AG04450 (cell line): ENCODE measurements around the gene HCRT. TPM values are rescaled to one million over a fixed set of nuclear protein-coding genes. Genes with fewer than 3 reads are reported as not detected.
A peak's percentile ranks its signal among the peaks of the same experiment; 100 is the strongest.
"Not testable (repeated sequence)": the region's sequence is repeated elsewhere in the genome, so short reads cannot be mapped to it uniquely, and the experiment has no call there.

Experiments used
- CTCF ChIA-PET: fragments of 300-600, 350-600 bp; formaldehyde crosslinking; extraction: SDS; loops from one replicate; lab custom pipeline; 2022; ENCODE audit warnings: antibody characterized with exemption, inconsistent platforms; lab: Charles Lee
- POLR2A ChIA-PET: fragments of 350-600 bp; formaldehyde crosslinking; extraction: SDS; loops from one replicate; lab custom pipeline; 2021; ENCODE audit warnings: antibody characterized with exemption, inconsistent platforms; lab: Yijun Ruan, JAX
- DNase-seq: peaks from one replicate; pipeline ENCODE4 v3.0.0-alpha.2; 2011; ENCODE audit warnings: low read depth, low spot score
- H3K27ac ChIP-seq: one replicate; pipeline ENCODE4 v1.5.1; 2012; ENCODE audit warnings: low read depth, low read length, control low read depth
- H3K27me3 ChIP-seq: one replicate; pipeline ENCODE4 v1.6.0; 2012; ENCODE audit warnings: low read length; ENCODE audit not compliant: control insufficient read depth, insufficient read depth
- H3K4me3 ChIP-seq: 2 replicates; pipeline ENCODE4 v1.5.1; 2011; ENCODE audit warnings: mild to moderate bottlenecking, low read depth, low read length, control low read depth
- H3K9me3 ChIP-seq: 2 replicates; pipeline ENCODE4 v1.5.1; 2012; ENCODE audit warnings: low read length; ENCODE audit not compliant: control insufficient read depth, insufficient read depth
- polyA plus RNA-seq: library from polyadenylated mRNA; depleted of rRNA; stranded (reverse); fragments of >200 nt; gene quantifications from 2 replicates; pipeline ENCODE4 v1.2.3, GENCODE V29; 2011
- TF ChIP-seq, protein P1 (sequence below): IDR thresholded peaks from 2 replicates; pipeline ENCODE4 v1.5.1; 2011; ENCODE audit warnings: low read depth, low read length, control low read depth, inconsistent platforms

HCRT gene
- polyA plus RNA-seq, 1 experiment = not detected

DNA sequence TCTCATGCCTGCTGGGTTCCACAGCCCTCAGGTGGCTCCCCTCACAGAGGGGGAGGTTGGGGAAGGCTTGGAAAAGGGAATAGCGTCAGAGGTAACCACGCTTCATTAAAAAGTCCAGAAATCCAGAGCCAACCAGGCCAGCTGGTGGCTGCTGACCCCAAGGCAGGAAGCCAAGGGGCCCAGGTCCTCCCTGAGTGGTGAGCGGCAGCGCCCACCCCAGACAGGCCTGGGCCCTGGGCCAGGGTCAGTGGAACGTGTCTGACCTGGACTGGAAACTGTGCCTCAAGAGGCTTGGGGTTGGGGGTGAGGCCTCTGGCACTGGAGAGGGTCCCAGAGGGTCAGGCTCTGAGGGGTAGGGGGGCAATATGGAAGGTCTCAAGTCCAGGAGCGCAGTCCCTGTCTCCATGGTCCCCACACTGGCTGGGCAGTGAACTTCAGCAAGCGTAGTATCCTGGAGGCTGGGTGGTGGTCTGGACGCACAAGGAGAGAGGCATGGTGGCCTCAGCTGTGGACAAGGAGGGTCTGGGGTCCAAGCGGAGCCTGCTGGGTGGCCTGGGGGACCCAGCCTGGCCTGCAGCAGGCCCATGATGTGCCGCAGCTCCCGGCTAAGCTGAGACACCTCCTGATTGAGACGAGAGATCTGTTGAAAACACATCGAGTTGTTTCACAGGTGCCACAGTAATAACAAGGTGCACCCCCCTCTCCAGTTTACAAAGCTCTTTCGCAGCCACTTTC, 25.3 kb downstream of the HCRT start:
- ChIA-PET POLR2A (interaction anchor here (0.5 kb wide), 1 partner anchor 28 kb away, joined by 6 read pairs; no protein-coding TSS in a partner anchor), CTCF (no interaction called here)
- peaks cover 2% of the 10 kb centered on the region for H3K27me3 ChIP-seq
- no peak for DNase-seq
- TF ChIP-seq, protein P1, sequence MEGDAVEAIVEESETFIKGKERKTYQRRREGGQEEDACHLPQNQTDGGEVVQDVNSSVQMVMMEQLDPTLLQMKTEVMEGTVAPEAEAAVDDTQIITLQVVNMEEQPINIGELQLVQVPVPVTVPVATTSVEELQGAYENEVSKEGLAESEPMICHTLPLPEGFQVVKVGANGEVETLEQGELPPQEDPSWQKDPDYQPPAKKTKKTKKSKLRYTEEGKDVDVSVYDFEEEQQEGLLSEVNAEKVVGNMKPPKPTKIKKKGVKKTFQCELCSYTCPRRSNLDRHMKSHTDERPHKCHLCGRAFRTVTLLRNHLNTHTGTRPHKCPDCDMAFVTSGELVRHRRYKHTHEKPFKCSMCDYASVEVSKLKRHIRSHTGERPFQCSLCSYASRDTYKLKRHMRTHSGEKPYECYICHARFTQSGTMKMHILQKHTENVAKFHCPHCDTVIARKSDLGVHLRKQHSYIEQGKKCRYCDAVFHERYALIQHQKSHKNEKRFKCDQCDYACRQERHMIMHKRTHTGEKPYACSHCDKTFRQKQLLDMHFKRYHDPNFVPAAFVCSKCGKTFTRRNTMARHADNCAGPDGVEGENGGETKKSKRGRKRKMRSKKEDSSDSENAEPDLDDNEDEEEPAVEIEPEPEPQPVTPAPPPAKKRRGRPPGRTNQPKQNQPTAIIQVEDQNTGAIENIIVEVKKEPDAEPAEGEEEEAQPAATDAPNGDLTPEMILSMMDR = no peak
- H3K9me3 ChIP-seq = no peaks in the 10 kb centered on the region; the same call in 1 of the 2 replicates
- no peak overlapping the region for H3K4me3 ChIP-seq
- no peak overlapping the region for H3K27ac ChIP-seq

DNA sequence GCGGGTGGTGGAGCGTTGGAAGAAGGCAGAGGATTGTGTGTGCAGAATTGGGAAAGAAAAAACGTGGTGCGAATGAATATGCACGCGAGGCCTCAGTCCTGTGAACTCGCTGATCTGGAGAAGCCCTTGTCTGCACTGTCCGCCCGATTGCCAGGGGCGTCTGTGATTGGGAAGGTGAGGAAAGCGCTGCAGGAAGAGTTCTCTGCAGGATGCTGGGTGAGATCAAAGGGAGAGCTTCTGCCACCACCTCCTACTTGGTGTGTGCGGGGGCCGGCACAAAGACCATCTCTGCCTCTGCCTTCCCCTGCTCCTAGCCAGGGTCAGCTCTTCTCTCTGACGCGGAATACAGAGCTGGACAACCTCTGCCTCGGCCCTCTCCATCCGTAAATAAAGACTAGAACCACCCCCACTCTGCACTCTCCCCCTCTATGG, 29.6 kb downstream of the HCRT start:
- Histone ChIP-seq H3K4me3 (peak overlapping the region; percentile 56), H3K27me3 (peaks cover 2% of the 10 kb centered on the region), H3K27ac (no peak overlapping the region), H3K9me3 (no peaks in the 10 kb centered on the region; the same call in 1 of the 2 replicates)
- TF ChIP-seq, protein P1 = no peak
- no peak for DNase-seq
- ChIA-PET POLR2A (no interaction called here), CTCF (interaction anchor here (0.6 to 0.7 kb wide), 2 partner anchors 27 to 83 kb away, joined by 3 to 4 read pairs; no protein-coding TSS in a partner anchor)

DNA sequence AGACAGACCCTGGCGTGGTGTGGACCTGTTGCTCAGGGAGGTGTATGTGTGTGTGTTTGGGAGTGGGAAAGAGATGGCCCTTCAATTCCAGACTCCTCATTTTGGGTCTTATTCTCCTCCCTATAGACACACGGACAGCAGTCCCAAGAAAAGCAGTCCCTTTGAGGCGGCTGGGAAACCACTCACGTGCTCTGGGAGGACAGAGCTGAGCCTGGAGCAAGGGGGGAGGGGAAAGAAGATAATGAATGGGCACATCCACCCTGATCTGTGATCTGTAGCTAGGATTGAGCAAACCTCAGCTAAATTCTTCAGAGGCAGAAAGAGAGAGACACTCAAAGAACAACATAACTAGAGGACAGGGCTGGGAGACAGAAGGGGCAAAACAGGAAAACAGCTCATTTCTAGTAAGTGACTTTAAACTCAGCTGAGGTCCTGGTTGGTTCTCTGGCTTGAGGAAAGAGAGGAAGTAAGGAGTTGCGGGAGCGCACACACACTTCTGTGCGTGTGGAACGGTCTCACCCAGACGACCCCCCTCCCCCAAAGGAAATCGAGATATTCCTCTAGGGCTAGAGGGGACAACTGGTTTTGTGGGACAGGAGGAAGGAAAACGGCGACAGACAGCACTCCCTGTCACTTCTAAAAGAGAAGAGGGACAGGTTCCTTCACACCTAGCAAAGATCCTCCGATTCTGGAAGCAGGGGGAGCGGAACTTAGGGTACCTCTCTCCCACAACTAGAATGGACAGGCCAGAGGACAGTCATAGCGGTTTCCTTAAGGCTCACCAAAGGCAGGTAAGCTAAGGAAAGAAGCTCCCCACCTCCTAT, 31.1 kb downstream of the HCRT start:
- ChIA-PET POLR2A (interaction anchor here (0.6 to 1.6 kb wide), 3 partner anchors 12 to 151 kb away, joined by 3 to 9 read pairs (median 4); no protein-coding TSS in a partner anchor), CTCF (interaction anchor here (1.1 kb wide), 1 partner anchor 11 kb away, joined by 5 read pairs; no protein-coding TSS in a partner anchor)
- TF ChIP-seq, protein P1 = no peak
- Histone ChIP-seq H3K27me3 (no peaks in the 10 kb centered on the region), H3K4me3 (peak overlapping the region; percentile 99), H3K9me3 (no peaks in the 10 kb centered on the region; the same call in 1 of the 2 replicates), H3K27ac (peak overlapping the region; percentile 57)
- DNase-seq = no peak

DNA sequence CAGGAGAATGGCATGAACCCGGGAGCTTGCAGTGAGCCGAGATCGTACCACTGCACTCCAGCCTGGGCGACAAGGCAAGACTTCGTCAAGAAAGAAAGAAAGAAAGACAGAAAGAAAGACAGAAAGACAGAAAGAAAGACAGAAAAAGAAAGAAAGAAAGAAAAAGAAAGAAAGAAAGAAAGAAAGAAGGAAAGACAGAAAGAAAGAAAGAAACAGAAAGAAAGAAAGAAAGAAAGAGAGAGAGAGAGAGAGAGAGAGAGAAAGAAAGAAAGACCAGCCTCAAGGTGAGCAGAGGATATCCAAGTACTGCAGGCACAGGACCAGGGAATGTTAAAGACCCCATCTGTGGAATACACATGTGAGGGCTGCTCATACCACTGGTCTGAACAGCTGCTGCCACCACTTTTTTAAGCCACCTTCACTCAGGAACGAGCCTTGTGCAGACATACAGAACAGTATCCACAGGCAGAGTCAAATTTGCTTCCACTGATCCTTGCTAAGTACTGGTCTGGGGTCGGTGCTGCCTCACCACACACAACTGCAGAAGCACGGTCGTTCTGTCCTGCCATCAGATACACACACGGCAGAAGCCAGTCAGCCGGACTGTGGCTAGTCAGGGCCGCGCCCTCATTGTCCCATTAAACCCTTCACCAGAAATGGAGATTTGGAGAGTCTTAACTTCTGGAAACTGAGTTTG, 38.2 kb downstream of the HCRT start:
- POLR2A ChIA-PET = interaction anchor here (0.7 kb wide), 2 partner anchors 123 to 135 kb away, joined by 5 to 6 read pairs; no protein-coding TSS in a partner anchor
- no peak overlapping the region for H3K27ac ChIP-seq
- no peaks in the 10 kb centered on the region for H3K27me3 ChIP-seq
- H3K4me3 ChIP-seq = no peak overlapping the region
- no peak for DNase-seq
- CTCF ChIA-PET = no interaction called here
- TF ChIP-seq, protein P1 = no peak
- no peaks in the 10 kb centered on the region for H3K9me3 ChIP-seq

DNA sequence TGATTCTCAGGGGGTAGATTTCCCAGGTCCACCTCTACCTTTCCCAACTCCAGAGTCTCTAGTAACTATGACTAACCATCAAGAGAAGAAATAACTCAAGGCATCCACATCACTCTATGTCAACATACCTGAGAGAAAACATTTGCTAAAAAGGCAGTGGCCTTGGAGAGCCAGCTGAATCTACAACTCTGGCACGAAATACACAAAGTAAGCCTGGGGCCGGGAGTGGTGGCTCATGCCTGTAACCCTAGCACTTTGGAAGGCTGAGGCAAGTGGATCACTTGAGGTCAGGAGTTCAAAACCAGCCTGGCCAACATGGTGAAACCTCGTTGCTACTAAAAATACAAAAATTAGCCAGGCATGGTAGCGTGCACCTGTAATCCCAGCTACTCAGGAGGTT, 42.1 kb downstream of the HCRT start:
- not testable (repeated sequence) for H3K27me3 ChIP-seq, H3K4me3 ChIP-seq, H3K9me3 ChIP-seq, DNase-seq
- H3K27ac ChIP-seq = peak overlapping the region; percentile 53
- ChIA-PET CTCF (interaction anchor here (0.9 to 2.4 kb wide), 2 partner anchors 10 to 384 kb away, joined by 3 to 5 read pairs; no protein-coding TSS in a partner anchor), POLR2A (interaction anchor here (1.5 kb wide), 1 partner anchor 11 kb away, joined by 9 read pairs; no protein-coding TSS in a partner anchor)
